Effector CD4-positive, alpha-beta T cell (primary cell): Measurements from ENCODE around the gene SSPN.

ENCODE experiments used
- DNase-seq: peaks from one replicate; pipeline ENCODE4 v3.0.0-alpha.2; 2020

The SSPN gene

GRCh38 chr12:26287671-26288381 lies 92.5 kb downstream of the SSPN start:
- DNase-seq = no peak

- no peak for DNase-seq
Observed at GRCh38 chr12:26290565-26290964, 95.2 kb downstream of the SSPN start.

- DNase-seq = no peak
Observed at GRCh38 chr12:26292596-26292995, 97.2 kb downstream of the SSPN start.

GRCh38 chr12:26293612-26294011 lies 98.2 kb downstream of the SSPN start:
- no peak for DNase-seq

GRCh38 chr12:26295001-26295400 lies 99.6 kb downstream of the SSPN start:
- DNase-seq = no peak

GRCh38 chr12:26297396-26298070 lies 102.2 kb downstream of the SSPN start:
- no peak for DNase-seq

- DNase-seq = no peak
Observed at GRCh38 chr12:26298785-26299621, 103.6 kb downstream of the SSPN start.

- DNase-seq = no peak
Observed at GRCh38 chr12:26299751-26300150, 104.4 kb downstream of the SSPN start.
